CD4-positive, alpha-beta T cell treated with Interleukin-4 for 4 hours (primary cell): ENCODE measurements around the gene ZNF530.

ENCODE experiments used
- DNase-seq: peaks from one replicate; pipeline ENCODE4 v3.0.0-alpha.2; 2020

ZNF530 gene

GRCh38 chr19:57599761-57600383 lies at the start of gene ZNF530:
Gene ZNF530, plus strand, starts transcription at chr19:57599885. Its CDS starts 4,461 bp downstream, at chr19:57604346.
- DNase-seq = peak; percentile 88

GRCh38 chr19:57552432-57552831 lies 47.3 kb upstream of the ZNF530 start:
- no peak for DNase-seq

GRCh38 chr19:57557659-57558058 lies 42.0 kb upstream of the ZNF530 start:
- no peak for DNase-seq

- DNase-seq = no peak
Measured at GRCh38 chr19:57558525-57558924, 41.2 kb upstream of the ZNF530 start.

GRCh38 chr19:57559008-57559403 lies 40.7 kb upstream of the ZNF530 start:
- DNase-seq = no peak

- DNase-seq = peak; percentile 87
Measured at GRCh38 chr19:57559404-57560025, 40.2 kb upstream of the ZNF530 start, which contains the start of gene ZNF550. Gene ZNF550, minus strand, starts transcription at chr19:57559863. Its CDS starts 181 bp downstream, at chr19:57559682.

GRCh38 chr19:57560049-57560491 lies 39.6 kb upstream of the ZNF530 start:
- DNase-seq = no peak

- DNase-seq = no peak
Measured at GRCh38 chr19:57563547-57563946, 36.1 kb upstream of the ZNF530 start.

GRCh38 chr19:57566396-57567265 lies 33.1 kb upstream of the ZNF530 start:
- DNase-seq = no peak

GRCh38 chr19:57570707-57571106 lies 29.0 kb upstream of the ZNF530 start:
- no peak for DNase-seq

GRCh38 chr19:57572415-57572947 lies 27.2 kb upstream of the ZNF530 start:
- no peak for DNase-seq

- DNase-seq = no peak
Measured at GRCh38 chr19:57576661-57577060, 23.0 kb upstream of the ZNF530 start.

GRCh38 chr19:57578487-57579205 lies 21.0 kb upstream of the ZNF530 start, which contains the start of gene ZNF416:
Gene ZNF416, minus strand, starts transcription at chr19:57578911. Its CDS starts 207 bp downstream, at chr19:57578704.
- peak; percentile 99 for DNase-seq

- no peak for DNase-seq
Measured at GRCh38 chr19:57583104-57583520, 16.6 kb upstream of the ZNF530 start.

- peak; percentile 94 for DNase-seq
Measured at GRCh38 chr19:57583521-57584416, 15.9 kb upstream of the ZNF530 start, which contains the start of gene ZIK1. Gene ZIK1, plus strand, starts transcription at chr19:57584145. Its CDS starts 212 bp downstream, at chr19:57584357.

- DNase-seq = no peak
Measured at GRCh38 chr19:57587529-57587928, 12.2 kb upstream of the ZNF530 start.

GRCh38 chr19:57599377-57599760 lies 316 bp upstream of the ZNF530 start:
- no peak for DNase-seq

GRCh38 chr19:57606931-57607330 lies 7.2 kb downstream of the ZNF530 start:
- DNase-seq = no peak

GRCh38 chr19:57611113-57611512 lies 11.4 kb downstream of the ZNF530 start:
- no peak for DNase-seq

GRCh38 chr19:57613941-57614743 lies 14.5 kb downstream of the ZNF530 start, which contains the start of gene ZNF134:
Gene ZNF134, plus strand, starts transcription at chr19:57614242. Its CDS starts 5,227 bp downstream, at chr19:57619469.
- peak; percentile 91 for DNase-seq
